Common myeloid progenitor, CD34-positive (primary cell): ENCODE data around the gene KLK14.

Experiments
- CTCF ChIA-PET: fragments of 350-600 bp; sonication (Branson Sonifier 250); formaldehyde crosslinking; loops from one replicate; lab custom pipeline; 2021; ENCODE audit warnings: antibody characterized with exemption; lab: Charles Lee
- POLR2A ChIA-PET: fragments of 350-600 bp; sonication (Branson Sonifier 250); formaldehyde crosslinking; loops from one replicate; lab custom pipeline; 2021; ENCODE audit warnings: antibody characterized with exemption; lab: Charles Lee
- DNase-seq, 3 donors: peaks; one replicate each; pipeline versions ENCODE4 v3.0.0 to v3.0.0-alpha.2; 2013
- H3K27ac ChIP-seq, 2 experiments: 1 replicate in 1 of 2; 2 replicates in 1 of 2; pipeline ENCODE4 v1.7.0; 2013; ENCODE audit warnings: inconsistent platforms in 2 of 2, low read length in 2 of 2, mild to moderate bottlenecking in 2 of 2, low read depth in 1 of 2, moderate library complexity in 1 of 2; ENCODE audit not compliant: severe bottlenecking in 2 of 2, insufficient read depth in 1 of 2, poor library complexity in 1 of 2
- H3K27me3 ChIP-seq, 5 experiments: replicated peaks in 2 of 5; 1 replicate in 3 of 5; 2 replicates in 2 of 5; pipeline versions ENCODE4 v1.6.1 to v1.7.0; 2013; ENCODE audit warnings: low read length in 4 of 5, mild to moderate bottlenecking in 2 of 5, moderate library complexity in 2 of 5, inconsistent platforms in 1 of 5; ENCODE audit not compliant: insufficient read depth in 5 of 5, control insufficient read depth in 4 of 5
- H3K36me3 ChIP-seq, 4 experiments: 1 replicate in 2 of 4; 2 replicates in 2 of 4; pipeline versions ENCODE4 v1.6.1 to v1.7.0; 2013; ENCODE audit warnings: low read length in 3 of 4, control low read depth in 1 of 4, mild to moderate bottlenecking in 1 of 4; ENCODE audit not compliant: control insufficient read depth in 4 of 4, insufficient read depth in 4 of 4
- H3K4me1 ChIP-seq, 4 experiments: 1 replicate in 3 of 4; 2 replicates in 1 of 4; pipeline versions ENCODE4 v1.6.1 to v1.7.1; 2013; ENCODE audit warnings: low read length in 3 of 4, mild to moderate bottlenecking in 3 of 4, control low read depth in 1 of 4, inconsistent platforms in 1 of 4, moderate library complexity in 1 of 4; ENCODE audit not compliant: control insufficient read depth in 4 of 4, insufficient read depth in 4 of 4; ENCODE audit errors: control extremely low read depth in 1 of 4
- H3K4me3 ChIP-seq, 7 experiments: 1 replicate in 4 of 7; 2 replicates in 3 of 7; pipeline versions ENCODE4 v1.5.1 to v1.7.0; 2013; ENCODE audit warnings: mild to moderate bottlenecking in 7 of 7, low read length in 6 of 7, moderate library complexity in 6 of 7, inconsistent platforms in 2 of 7, low read depth in 2 of 7, control low read depth in 1 of 7; ENCODE audit not compliant: insufficient read depth in 4 of 7, control insufficient read depth in 1 of 7; ENCODE audit errors: extremely low read depth in 1 of 7
- H3K9me3 ChIP-seq, 5 experiments: 1 replicate in 4 of 5; 2 replicates in 1 of 5; pipeline versions ENCODE4 v1.6.1 to v1.7.1; 2013; ENCODE audit warnings: low read length in 4 of 5, mild to moderate bottlenecking in 2 of 5, inconsistent platforms in 1 of 5, low read depth in 1 of 5, moderate library complexity in 1 of 5; ENCODE audit not compliant: control insufficient read depth in 4 of 5, insufficient read depth in 2 of 5; ENCODE audit errors: control extremely low read depth in 1 of 5
- WGBS: methylation state at CpG from one replicate; pipeline ENCODE4 v1.1.5; 2013; ENCODE audit not compliant: insufficient coverage; 5-methylcytosine and 5-hydroxymethylcytosine counted together

The KLK14 gene

DNA sequence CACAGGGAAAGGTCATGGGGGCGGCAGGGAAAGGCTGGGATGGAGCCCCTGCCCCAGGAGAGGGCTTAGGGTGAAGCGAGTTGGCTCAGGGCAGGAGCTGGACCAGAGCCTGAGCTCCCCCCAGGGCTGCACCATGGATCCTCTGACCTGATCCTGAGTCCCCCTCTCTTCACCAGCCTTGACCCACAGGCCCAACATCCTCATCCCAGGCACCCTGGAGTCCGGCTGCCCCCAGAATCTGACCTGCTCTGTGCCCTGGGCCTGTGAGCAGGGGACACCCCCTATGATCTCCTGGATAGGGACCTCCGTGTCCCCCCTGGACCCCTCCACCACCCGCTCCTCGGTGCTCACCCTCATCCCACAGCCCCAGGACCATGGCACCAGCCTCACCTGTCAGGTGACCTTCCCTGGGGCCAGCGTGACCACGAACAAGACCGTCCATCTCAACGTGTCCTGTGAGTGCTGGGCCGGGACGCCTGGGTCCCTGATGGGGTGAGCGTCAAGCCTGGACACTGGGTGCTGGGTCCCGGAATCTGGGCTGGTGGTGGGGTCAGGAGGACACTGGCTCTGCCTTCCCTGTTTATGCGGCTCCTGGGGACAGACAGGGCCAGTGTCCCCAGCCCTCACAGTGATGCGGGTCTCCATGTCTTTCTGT is 42.9 kb upstream of the KLK14 start:
- POLR2A ChIA-PET: no interaction called here
- DNase-seq: no peak
- Histone ChIP-seq H3K4me3 (peak overlapping the region in 1 of 7 experiments; percentile 19), H3K27ac (no peak overlapping the region), H3K9me3 (no peaks in the 10 kb centered on the region), H3K36me3 (no peaks in the 10 kb centered on the region), H3K27me3 (peaks cover 0 to 2% (median 0%) of the 10 kb centered on the region in 5 experiments), H3K4me1 (peaks cover 13 to 91% (median 34%) of the 10 kb centered on the region in 4 experiments)
- 95% methylated on average over 16 of the region's 16 CpGs for WGBS
- CTCF ChIA-PET: no interaction called here

DNA sequence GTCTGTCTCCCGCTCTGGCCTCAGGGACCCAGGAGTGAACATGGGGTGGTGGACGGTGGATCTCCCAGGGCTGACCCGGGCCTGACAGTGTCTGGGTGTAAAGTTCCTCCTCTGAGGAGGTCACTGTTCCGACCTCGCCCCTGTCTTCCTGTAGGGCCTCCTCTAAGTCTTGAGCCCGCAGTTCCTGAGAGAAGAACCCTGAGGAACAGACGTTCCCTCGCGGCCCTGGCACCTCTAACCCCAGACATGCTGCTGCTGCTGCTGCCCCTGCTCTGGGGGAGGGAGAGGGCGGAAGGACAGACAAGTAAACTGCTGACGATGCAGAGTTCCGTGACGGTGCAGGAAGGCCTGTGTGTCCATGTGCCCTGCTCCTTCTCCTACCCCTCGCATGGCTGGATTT is 42.0 kb upstream of the KLK14 start, which contains the start of gene SIGLEC9:
SIGLEC9 (plus strand) TSS at position 178 of the 400 bp plus-strand sequence; CDS start at position 247, 69 bp downstream.
- H3K4me3 ChIP-seq: peak within 1 kb of the TSS in 3 of 7 experiments; percentile 4 to 24 (median 19)
- ChIA-PET CTCF (interaction anchor here (0.9 kb wide), 1 partner anchor 34 kb away, joined by 3 read pairs; no protein-coding TSS in a partner anchor), POLR2A (no interaction called here)
- 55% methylated on average over 7 of the region's 14 CpGs for WGBS
- H3K27me3 ChIP-seq: no peaks in the 10 kb centered on the region
- H3K36me3 ChIP-seq: no peaks in the 10 kb centered on the region
- H3K4me1 ChIP-seq: peaks cover 13 to 91% (median 34%) of the 10 kb centered on the region in 4 experiments
- no peak for DNase-seq
- no peak within 1 kb of the TSS for H3K27ac ChIP-seq
- no peaks in the 10 kb centered on the region for H3K9me3 ChIP-seq

GRCh38 chr19:51124216-51124615 is 41.5 kb upstream of the KLK14 start:
- DNase-seq: no peak
- POLR2A ChIA-PET: interaction anchor here (0.6 kb wide), 1 partner anchor 564 kb away, joined by 4 read pairs; no protein-coding TSS in a partner anchor
- no peaks in the 10 kb centered on the region for H3K9me3 ChIP-seq
- H3K36me3 ChIP-seq: no peaks in the 10 kb centered on the region
- no peak overlapping the region for H3K27ac ChIP-seq
- peaks cover 13 to 95% (median 34%) of the 10 kb centered on the region in 4 experiments for H3K4me1 ChIP-seq
- WGBS: 100% methylated on average over 2 of the region's 9 CpGs
- H3K27me3 ChIP-seq: no peaks in the 10 kb centered on the region
- CTCF ChIA-PET: interaction anchor here (0.9 to 1.2 kb wide), 2 partner anchors 12 to 34 kb away, joined by 3 read pairs; no protein-coding TSS in a partner anchor
- no peak overlapping the region for H3K4me3 ChIP-seq

GRCh38 chr19:51123802-51124201 is 41.1 kb upstream of the KLK14 start:
- POLR2A ChIA-PET: interaction anchor here (0.6 kb wide), 1 partner anchor 565 kb away, joined by 4 read pairs; no protein-coding TSS in a partner anchor
- 62% methylated on average over 6 of the region's 9 CpGs for WGBS

DNA sequence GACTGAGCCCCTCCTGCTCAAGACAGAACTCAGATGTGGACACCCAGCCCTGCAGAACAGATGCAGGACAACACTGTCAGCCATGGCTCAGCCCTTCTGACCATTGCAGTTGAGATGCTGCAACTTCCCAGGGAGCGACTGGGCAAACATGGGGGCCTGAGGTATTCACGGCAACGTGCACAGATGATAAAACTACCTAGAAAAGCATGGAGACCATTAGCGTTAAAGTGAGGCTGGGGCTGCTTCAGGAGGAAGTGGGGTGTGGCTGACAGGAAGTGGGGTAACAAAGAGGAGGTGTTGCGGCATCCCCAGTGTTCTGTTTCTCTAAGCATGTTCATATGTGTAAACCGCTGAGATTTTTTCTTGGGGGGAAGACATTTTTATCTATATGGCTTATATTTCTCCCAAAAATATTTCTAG is 40.7 kb upstream of the KLK14 start:
- Histone ChIP-seq H3K4me1 (peaks cover 7 to 92% (median 28%) of the 10 kb centered on the region in 4 experiments), H3K27me3 (no peaks in the 10 kb centered on the region), H3K27ac (no peak overlapping the region), H3K9me3 (no peaks in the 10 kb centered on the region), H3K36me3 (no peaks in the 10 kb centered on the region), H3K4me3 (peak overlapping the region in 1 of 7 experiments; percentile 24)
- peak in 2 of 3 donors; percentile 60 to 71 for DNase-seq
- WGBS: 43% methylated on average over 4 of the region's 6 CpGs
- ChIA-PET POLR2A (no interaction called here), CTCF (interaction anchor here (1.2 kb wide), 1 partner anchor 11 kb away, joined by 3 read pairs; no protein-coding TSS in a partner anchor)

More at GRCh38 chr19:51123802-51124201, 41.1 kb upstream of the KLK14 start:
- Histone ChIP-seq H3K4me1 (peaks cover 11 to 96% (median 32%) of the 10 kb centered on the region in 4 experiments), H3K4me3 (peak overlapping the region in 1 of 7 experiments; percentile 24), H3K27ac (no peak overlapping the region), H3K27me3 (no peaks in the 10 kb centered on the region), H3K9me3 (no peaks in the 10 kb centered on the region), H3K36me3 (no peaks in the 10 kb centered on the region)
- DNase-seq: no peak
- CTCF ChIA-PET: interaction anchor here (0.9 to 1.2 kb wide), 2 partner anchors 11 to 35 kb away, joined by 3 read pairs; no protein-coding TSS in a partner anchor

DNA sequence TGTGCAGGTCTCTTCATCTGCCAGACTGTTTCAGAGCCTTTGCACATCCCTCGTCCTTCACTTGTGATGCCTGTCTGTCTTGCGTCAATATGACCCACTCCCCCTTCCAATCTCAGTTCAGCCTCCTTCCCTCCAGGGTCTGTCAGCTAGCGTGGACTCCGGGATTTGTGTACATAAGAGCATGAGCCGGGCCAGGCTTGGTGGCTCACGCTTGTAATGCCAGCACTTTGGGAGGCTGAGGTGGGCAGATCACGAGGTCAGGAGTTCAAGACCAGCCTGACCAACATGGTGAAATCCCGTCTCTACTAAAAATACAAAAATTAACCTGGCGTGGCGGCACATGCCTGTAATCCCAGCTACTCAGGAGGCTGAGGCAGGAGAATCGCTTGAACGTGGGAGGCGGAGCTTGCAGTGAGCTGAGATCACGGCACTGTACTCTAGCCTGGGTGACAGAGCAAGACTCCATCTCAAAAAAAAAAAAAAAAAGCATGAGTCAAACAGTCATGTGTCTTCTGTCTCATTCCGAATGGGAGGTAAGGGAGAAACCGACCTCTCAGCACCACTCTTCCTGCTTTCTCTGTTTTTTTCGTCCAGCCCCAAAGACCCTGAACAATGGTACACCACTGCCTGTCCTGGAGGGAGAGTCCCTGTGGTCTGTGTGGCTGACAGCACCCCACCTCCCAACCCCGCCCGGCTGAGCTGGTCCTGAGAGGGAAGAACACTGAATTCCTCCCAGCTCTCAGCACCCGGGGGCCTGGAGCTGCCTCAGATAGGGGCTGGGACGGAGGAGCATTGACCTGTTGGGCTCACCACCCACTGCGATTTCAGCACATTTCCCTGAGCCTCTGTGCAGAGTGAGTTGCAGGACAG is 39.7 kb upstream of the KLK14 start:
- POLR2A ChIA-PET: interaction anchor here (0.6 kb wide), 1 partner anchor 388 kb away, joined by 4 read pairs; no protein-coding TSS in a partner anchor
- no peak for DNase-seq
- CTCF ChIA-PET: interaction anchor here (0.8 to 1.0 kb wide), 2 partner anchors 10 to 34 kb away, joined by 3 read pairs; no protein-coding TSS in a partner anchor

More for the DNA sequence above, 39.7 kb upstream of the KLK14 start:
- Histone ChIP-seq H3K27ac (no peak overlapping the region), H3K27me3 (no peaks in the 10 kb centered on the region), H3K36me3 (no peaks in the 10 kb centered on the region), H3K4me1 (peaks cover 0 to 81% (median 18%) of the 10 kb centered on the region in 4 experiments), H3K9me3 (no peaks in the 10 kb centered on the region), H3K4me3 (no peak overlapping the region)
- WGBS: 94% methylated on average over 22 of the region's 22 CpGs
